ENCODE results near the gene PHLPP1.
"Not testable (repeated sequence)": the region's sequence is repeated elsewhere in the genome, so short reads cannot be mapped to it uniquely, and the experiment has no call there.

PHLPP1 gene

GRCh38 chr18:62715436-62715758 lies at the start of gene PHLPP1:
TSS of gene PHLPP1 (plus strand) at chr18:62715541. CDS start at chr18:62715684, 143 bp downstream.
- no peak for DNase-seq (ENCODE audit: low read depth, low spot score)

DNA sequence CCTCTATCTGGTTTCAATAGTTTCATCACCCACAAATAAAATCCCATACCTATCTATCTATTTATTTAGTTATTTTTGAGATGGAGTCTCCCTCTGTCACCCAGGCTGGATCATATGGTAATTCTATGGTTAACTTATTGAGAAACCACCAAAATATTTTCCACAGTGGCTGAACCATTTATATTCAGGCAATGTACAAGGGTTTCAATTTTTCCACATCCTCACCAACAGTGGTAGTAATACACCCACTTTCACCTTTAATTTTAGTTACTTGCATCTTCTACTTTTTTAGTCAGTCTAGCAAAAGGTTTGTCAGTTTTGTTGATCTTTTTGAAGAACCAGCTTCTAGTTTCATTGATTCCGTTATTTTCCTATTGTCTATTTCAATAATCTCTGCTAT lies 46.1 kb upstream of the PHLPP1 start:
- DNase-seq (ENCODE audit: low read depth, low spot score) = no peak

GRCh38 chr18:62670573-62670972 lies 44.8 kb upstream of the PHLPP1 start:
- no peak for DNase-seq (ENCODE audit: low read depth, low spot score)

- peak; percentile 80 for DNase-seq (ENCODE audit: low read depth, low spot score)
Measured at GRCh38 chr18:62672600-62672999, 42.7 kb upstream of the PHLPP1 start.

DNA sequence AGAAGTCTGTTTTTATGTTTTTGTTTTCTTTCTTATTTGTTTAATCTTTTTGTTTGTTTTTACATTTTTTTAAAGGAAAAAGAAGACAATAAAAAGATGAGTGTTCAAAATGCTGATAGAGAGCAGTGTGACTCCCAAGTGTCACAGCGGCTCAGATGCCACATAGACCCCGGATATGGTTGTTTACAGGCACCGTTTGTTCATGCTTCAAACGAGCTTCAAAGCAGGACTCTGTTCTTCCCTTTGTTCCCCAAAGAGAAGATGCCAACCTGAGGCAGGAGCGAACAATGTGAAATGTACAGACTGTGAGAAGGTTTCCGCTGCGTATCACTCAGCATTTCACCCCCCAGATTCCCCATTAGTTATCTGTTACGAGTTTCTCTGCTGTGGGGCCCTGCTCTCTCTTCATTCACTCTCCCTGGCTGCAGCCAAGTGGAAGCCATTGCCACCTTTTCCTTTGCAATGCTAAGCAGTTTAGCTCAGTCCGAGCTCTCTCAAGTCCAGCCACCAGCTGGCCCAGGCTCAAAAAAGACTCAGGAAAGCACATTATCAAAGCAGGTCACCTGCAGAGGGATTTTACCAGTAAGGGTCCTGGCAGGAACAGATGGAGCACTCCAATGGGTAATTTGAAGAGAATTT lies 36.4 kb upstream of the PHLPP1 start:
- no peak for DNase-seq (ENCODE audit: low read depth, low spot score)

DNA sequence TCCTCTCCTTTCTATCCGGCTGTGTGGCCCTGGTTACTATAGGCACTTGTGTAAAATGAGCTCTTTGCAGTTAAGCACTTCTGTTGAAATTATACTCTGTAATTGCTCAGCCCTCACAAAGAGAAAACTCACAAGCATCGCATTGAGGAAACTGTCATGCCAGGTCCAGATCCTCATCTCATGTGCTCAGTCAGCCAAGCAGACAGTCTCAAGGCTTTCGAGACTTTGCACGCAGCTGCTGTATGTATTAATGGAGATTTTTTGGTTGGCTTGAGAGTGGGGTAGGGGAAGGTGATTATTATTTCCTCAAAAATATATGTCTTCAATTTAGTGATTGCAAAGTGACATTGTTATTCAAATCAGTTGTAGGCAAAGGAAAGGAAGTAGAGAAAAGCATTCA lies 33.0 kb upstream of the PHLPP1 start:
- DNase-seq (ENCODE audit: low read depth, low spot score) = no peak

DNA sequence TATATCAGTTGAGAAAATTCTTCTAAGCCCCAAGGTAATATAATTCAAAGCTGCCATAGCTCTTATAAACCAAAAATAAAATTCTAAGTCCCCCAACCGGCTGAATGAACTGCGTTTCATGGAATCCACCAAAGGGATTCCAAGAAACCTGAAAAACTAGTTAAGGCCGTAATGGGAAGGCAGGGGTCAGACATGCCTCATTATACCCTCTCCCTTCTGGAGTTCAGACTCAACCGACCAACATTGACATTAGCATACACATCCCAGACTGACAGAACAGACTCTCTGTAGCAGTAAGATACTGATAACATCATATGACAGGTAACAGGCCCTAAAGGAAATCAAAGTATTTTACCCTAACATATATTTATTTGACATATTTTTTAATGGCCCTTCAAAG lies 31.4 kb upstream of the PHLPP1 start:
- DNase-seq (ENCODE audit: low read depth, low spot score) = no peak

- no peak for DNase-seq (ENCODE audit: low read depth, low spot score)
Measured at GRCh38 chr18:62688743-62689317, 26.5 kb upstream of the PHLPP1 start.

- DNase-seq (ENCODE audit: low read depth, low spot score) = no peak
Measured at GRCh38 chr18:62690236-62690815, 25.0 kb upstream of the PHLPP1 start.

- DNase-seq (ENCODE audit: low read depth, low spot score) = no peak
Measured at GRCh38 chr18:62693659-62694058, 21.7 kb upstream of the PHLPP1 start.

- no peak for DNase-seq (ENCODE audit: low read depth, low spot score)
Measured at GRCh38 chr18:62697636-62698035, 17.7 kb upstream of the PHLPP1 start.

GRCh38 chr18:62702259-62702658 lies 13.1 kb upstream of the PHLPP1 start:
- no peak for DNase-seq (ENCODE audit: low read depth, low spot score)

GRCh38 chr18:62706879-62707278 lies 8.5 kb upstream of the PHLPP1 start:
- DNase-seq (ENCODE audit: low read depth, low spot score) = not testable (repeated sequence)

GRCh38 chr18:62709908-62710307 lies 5.4 kb upstream of the PHLPP1 start:
- DNase-seq (ENCODE audit: low read depth, low spot score) = not testable (repeated sequence)

DNA sequence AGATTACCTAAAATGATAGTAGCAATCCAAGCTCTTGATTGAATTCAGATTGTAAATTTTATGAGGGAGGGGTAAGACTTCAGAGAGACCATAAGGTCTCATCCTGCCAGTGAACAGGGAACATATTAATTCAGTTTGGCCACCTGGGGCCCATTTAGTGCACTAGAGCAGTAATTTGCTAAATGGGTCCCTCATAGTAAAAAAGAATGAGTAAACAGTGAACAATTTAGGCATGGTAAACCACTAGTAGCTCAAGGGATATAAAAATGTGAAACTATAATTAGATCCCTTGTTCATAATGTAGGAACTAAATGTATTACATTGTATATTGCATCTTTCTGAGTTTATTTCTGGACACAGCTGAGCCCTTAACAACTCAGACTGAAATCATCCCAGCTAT lies 4.9 kb upstream of the PHLPP1 start:
- DNase-seq (ENCODE audit: low read depth, low spot score) = no peak

GRCh38 chr18:62711781-62712180 lies 3.6 kb upstream of the PHLPP1 start:
- DNase-seq (ENCODE audit: low read depth, low spot score) = no peak

DNA sequence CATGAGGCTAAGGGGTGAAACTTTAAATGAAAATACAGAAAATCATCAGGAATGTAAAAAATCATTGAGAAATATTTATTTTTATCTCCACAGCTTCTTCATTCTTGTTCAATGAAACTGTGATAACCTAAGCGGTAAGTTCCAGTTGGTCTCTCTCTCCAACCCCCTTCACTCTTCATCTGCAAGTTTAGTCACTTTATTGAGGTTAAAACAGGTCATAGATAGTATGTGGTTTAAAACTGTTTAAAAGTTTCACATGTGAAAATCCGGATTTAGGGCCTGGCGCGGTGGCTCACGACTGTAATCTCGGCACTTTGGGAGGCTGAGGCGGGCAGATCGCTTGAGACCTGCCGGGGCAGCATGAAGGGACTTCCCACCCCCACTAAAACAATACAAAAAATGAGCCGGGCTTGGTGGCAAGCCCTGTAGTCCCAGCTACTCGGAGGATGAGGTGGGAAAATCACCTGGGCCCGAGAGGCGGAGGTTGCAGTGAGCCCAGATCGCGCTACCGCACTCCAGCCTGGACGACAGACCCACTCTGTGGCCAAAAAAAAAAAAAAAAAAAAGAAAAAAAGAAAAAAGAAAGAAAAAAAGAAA lies 1.6 kb upstream of the PHLPP1 start:
- no peak for DNase-seq (ENCODE audit: low read depth, low spot score)

DNA sequence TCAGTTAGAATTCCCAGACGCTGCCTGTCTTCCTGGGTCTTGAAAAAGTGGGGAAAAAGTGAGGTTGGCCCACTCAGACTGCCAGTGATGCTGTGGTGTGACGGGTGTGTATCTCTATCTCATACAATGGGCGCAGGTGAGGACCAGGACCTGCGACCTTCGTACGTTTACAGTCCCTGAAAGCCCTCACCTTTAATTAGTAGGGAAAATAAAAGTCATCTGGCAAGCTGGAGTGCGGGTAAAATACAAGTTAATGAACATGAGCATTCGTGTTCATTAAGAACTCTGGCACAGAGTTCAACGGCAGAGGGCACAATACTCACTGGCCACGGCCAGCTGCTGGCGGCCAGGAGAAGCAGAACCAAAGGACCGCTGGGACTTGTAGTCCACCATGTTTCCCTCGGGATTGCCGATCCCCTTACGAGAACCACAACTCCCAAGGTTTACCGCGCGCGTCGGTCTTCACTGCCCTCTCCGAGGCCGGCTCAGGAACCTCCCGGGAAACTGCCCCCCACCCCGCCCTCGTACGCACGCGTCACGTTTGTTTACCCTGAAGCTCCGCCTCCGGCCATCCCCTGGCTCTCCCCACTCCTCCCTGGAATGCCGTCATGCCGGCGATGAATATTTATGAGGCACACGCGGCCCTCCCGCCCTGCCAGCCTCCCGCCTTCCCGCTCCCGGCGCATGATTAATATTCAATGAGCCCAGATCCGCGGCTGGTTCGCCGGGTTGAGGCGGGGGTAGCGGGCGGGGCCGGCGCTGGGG lies 488 bp upstream of the PHLPP1 start:
- DNase-seq (ENCODE audit: low read depth, low spot score) = peak; percentile 99

GRCh38 chr18:62715759-62716615 lies 646 bp downstream of the PHLPP1 start:
- DNase-seq (ENCODE audit: low read depth, low spot score) = no peak

DNA sequence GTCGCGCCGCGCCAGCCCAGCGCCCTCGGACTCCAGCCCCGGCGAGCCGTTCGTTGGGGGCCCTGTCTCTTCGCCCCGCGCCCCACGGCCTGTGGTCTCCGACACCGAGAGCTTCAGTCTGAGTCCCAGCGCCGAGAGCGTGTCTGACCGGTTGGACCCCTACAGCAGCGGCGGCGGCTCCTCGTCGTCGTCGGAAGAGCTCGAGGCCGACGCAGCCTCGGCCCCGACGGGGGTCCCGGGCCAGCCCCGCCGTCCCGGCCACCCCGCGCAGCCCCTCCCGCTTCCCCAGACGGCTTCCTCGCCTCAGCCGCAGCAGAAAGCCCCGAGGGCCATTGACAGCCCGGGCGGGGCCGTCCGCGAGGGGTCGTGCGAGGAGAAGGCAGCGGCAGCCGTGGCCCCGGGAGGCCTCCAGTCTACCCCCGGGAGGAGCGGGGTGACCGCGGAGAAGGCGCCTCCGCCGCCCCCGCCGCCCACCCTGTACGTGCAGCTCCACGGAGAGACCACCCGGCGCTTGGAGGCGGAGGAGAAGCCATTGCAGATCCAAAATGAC lies 1.4 kb downstream of the PHLPP1 start:
- no peak for DNase-seq (ENCODE audit: low read depth, low spot score)
